ENCODE measurements around the gene NAT16.

NAT16 gene

DNA sequence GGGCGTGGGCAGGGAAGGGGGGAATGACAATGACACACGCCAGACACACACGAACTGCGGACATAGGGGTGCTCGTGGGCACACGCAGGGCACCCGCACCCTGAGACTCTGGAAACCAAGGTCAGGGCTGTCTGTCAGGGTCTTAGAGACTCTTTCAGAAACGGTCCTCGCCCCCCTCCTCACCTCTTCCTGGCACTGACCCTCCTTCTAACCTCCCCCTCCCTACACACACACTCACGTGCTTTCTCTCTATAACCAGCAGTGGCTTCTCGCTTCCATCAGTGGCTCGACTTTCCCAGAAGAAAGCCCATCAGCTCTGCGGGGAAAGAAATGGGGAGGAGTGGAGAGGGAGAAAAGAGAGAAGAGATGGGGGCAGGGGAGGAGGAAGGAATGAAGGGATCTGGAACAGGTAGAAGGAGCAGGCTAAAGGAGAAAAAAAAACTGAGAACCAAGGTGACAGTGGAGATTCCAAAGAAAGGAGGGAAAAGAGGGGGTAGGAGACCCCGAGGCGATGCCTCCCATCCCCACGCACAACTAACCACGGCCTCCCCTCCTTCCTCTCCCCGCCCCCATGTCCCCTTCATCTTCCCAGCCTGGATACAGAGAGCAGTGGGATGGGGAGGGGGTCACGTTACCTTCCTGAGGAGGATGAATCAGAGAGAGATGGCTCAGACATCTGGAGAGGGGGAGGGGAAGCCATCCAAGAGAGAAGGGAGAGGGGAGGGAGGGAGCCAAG, 13.0 kb downstream of the NAT16 start:
- TF ChIP-seq, protein P1, sequence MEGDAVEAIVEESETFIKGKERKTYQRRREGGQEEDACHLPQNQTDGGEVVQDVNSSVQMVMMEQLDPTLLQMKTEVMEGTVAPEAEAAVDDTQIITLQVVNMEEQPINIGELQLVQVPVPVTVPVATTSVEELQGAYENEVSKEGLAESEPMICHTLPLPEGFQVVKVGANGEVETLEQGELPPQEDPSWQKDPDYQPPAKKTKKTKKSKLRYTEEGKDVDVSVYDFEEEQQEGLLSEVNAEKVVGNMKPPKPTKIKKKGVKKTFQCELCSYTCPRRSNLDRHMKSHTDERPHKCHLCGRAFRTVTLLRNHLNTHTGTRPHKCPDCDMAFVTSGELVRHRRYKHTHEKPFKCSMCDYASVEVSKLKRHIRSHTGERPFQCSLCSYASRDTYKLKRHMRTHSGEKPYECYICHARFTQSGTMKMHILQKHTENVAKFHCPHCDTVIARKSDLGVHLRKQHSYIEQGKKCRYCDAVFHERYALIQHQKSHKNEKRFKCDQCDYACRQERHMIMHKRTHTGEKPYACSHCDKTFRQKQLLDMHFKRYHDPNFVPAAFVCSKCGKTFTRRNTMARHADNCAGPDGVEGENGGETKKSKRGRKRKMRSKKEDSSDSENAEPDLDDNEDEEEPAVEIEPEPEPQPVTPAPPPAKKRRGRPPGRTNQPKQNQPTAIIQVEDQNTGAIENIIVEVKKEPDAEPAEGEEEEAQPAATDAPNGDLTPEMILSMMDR (IDR thresholded peaks at IDR 0.05): no peak

DNA sequence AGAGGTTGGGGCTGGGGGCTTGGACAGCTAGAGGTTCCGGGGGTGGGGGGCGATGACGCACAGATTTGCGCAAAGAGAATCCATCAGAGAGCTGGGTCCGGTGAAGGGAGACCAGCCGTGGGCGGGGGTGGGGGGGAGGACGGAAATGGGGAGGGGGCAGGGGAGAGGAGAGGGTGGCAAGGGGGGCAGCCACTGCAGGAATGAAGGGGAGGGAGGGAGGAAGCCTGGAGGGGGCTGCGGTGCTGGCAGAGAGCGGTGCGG, 13.5 kb downstream of the NAT16 start:
- TF ChIP-seq, protein P1 (IDR thresholded peaks at IDR 0.05): no peak

DNA sequence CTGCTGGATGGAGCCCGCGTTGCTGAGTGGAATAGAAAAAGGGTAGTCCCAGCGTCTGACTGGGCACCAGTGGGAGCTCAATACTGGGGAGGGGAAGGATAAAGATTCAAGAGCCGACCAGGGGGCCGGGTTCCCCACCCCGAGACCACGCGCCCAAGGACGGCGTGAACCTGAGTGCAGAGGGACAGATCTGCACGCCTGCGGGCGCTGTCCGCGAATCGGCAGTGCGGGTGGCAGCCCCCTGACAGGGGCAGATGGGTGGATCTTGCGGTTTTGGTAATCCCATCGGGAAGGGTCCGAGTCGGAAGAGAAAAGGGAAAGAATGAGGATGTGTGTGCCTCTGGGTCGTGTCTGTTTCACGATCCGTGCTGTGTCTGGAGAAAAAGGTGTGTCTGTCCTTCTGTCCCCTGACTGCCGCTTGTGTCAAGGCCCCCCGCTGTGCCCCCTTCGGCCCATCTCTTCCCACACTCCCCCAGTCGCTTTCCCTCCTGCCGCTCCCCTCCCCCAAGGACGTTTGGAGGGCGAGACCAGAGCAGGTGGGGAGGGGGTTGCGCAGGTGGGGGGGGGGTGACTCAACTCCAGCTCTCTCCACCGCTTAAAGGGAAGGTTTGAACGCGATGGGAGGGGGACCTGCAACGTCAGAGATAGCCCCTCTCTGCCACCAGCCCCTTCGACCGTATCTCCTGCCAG, 14.0 kb downstream of the NAT16 start:
- TF ChIP-seq, protein P1 (IDR thresholded peaks at IDR 0.05): no peak

DNA sequence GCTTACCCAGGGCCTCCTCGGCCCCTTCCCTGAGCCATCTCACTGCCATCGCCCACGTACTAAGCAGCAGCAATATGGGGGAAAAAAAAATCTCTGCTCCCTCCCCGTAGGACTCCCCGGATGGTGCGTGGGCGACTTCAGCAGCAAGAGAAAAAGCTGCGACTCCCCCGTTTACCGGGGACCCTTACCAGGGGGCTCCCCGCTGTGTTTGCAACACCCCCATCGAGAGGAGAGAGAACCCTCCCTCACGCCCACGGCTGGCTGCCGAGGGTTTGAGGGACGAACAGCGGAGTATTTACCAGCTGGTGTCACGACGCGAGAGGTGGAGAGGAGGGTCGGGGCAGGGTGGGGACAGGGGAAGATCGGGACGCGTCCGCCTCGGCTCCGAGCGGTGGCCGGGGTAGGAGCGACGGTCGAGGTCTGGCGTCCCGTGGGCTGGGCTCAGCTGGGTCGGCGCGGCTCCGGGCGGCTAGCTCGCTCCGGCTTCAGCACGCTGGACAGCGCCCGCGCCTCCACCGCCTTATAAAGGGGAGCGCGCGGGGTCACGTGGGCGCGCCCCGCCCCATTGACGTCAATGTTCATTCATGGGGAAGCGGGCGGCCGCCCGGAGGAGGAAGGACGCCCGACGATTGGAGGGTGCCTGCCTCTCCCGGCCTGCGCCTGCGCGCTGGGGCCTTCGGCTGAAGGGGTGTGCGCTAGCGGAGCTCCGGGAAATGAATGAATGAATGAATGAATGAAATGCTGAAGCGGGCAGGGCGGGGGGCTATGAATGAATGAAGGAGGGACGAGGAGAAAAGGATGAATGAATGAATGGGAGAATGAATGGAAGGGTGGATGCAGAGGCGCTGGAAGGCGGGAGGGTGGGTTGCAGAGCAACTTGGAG, 14.8 kb downstream of the NAT16 start, which contains the start of gene VGF:
TSS of gene VGF (minus strand) at position 495 of the 883 bp plus-strand sequence. CDS start 726 bp downstream, outside the sequence.
- TF ChIP-seq, protein P1 (IDR thresholded peaks at IDR 0.05): no peak

DNA sequence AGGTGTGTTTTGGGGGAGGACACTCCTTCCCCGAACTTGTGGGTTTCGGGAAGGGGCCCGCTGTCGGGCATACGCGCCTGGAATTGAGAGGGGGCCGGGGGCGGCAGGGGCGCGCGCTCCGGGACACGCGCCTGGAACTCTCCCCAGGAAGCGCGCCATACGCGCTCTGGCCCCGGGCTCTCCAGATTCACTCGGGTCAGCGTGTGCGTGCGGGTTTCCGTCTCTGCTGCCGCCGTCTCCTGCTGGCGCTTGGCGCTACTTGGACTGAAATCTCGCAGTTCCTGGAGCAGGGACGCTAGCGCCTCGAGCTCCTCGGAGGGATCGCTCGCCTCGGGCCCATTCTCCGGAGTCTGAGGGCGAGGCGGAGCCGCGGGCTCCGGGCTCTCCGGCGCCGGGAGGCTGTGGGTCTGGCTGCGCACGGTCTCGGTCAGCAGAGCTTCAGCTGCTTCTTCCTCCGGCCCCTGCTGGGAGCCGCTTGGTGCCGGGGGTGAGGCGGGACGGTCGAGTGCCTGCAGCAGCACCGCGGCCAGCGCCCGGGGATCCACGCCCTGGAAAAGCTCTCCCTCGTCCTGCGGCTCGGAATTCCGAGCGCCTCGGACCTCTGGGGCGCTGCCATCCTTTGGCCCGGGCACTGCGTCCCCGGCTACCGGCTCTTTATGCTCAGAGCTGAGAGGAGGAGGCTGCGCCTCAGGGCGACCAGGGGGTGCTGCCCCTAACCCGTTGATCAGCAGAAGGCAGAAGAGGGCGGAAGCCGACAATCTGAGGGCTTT, 15.8 kb downstream of the NAT16 start:
- TF ChIP-seq, protein P1 (IDR thresholded peaks at IDR 0.05): no peak

DNA sequence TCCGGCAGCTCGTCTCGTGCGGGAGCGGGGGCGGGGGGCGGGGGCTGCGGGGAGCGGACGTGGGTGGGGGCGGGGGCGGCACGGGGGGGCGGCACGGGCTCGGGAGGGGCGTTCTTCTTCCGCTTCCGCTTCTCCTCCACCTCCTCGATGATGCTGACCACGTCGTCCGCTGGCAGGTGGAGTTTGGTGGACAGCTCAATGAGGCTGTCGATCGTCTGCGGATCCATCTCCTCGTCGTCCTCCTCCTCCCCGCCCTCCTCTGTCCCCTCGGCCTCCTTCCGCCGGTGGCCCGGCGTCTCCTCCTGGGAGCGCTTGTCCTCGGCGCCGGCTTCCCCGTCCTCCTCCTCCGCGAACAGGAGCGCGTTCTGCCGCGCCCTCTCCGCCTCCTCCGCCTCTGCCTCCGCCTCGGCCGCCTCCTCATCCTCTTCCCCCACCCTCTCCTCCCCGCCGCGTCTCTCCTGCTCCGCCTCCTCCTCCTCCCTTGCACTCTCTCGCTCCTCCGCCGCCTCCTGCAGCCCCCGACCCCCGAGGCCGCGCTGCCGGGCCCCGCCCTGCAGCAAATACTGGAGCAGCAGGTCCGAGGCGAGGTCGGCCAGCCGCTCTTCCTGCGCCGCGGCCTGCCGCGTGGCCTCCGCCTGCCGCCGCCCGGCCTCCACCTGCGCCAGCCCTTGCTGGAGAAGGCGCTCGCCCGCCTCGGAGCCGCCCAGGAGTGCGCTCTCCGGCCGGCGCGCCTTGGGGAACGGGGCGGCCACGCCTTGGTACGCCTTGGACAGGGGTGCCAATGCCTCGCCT, 16.6 kb downstream of the NAT16 start:
- TF ChIP-seq, protein P1 (IDR thresholded peaks at IDR 0.05): no peak

All from LNCAP (cell line).